Tibial artery (tissue), 4 donors: Measurements from ENCODE around the gene NTN4.

Source experiments
- DNase-seq, 2 donors: peaks; one replicate each; pipeline ENCODE4 v3.0.0-alpha.2; 2019
- H3K27ac ChIP-seq, 2 donors: fragments of 200-600 bp; sonication (generic) in 1 of 2; 1 replicate in 1 of 2; 2 replicates in 1 of 2; pipeline ENCODE4 v1.5.1; 2018 to 2019; ENCODE audit warnings: mild to moderate bottlenecking in 1 of 2
- H3K27me3 ChIP-seq, 2 donors: fragments of 200-600 bp; sonication (generic) in 1 of 2; one replicate each; pipeline versions ENCODE4 v1.5.1 to v1.6.0; 2016 to 2019
- H3K36me3 ChIP-seq, 3 donors: fragments of 200-600 bp; sonication (generic) in 2 of 3; one replicate each; pipeline ENCODE4 v1.5.1; 2016 to 2019; ENCODE audit warnings: mild to moderate bottlenecking in 2 of 3
- H3K4me1 ChIP-seq, 4 donors: fragments of 200-600 bp; sonication (generic) in 2 of 4; 1 replicate in 3 of 4; 2 replicates in 1 of 4; pipeline ENCODE4 v1.5.1; 2016 to 2019
- H3K4me3 ChIP-seq, 2 donors: fragments of 200-600 bp; sonication (generic) in 1 of 2; 1 replicate in 1 of 2; 2 replicates in 1 of 2; pipeline ENCODE4 v1.5.1; 2018 to 2019; ENCODE audit warnings: mild to moderate bottlenecking in 2 of 2
- H3K9me3 ChIP-seq, 3 donors: fragments of 200-600 bp; sonication (generic) in 1 of 3; one replicate each; pipeline ENCODE4 v1.5.1; 2016 to 2019
- CTCF ChIP-seq, 2 experiments: fragments of 200-600 bp in 1 of 2; fragments of 450-650 bp in 1 of 2; IDR thresholded peaks; one replicate each; pipeline ENCODE4 v1.5.1; 2017 to 2019; ENCODE audit warnings: antibody characterized with exemption in 2 of 2, mild to moderate bottlenecking in 1 of 2, moderate library complexity in 1 of 2
- intact Hi-C: fragments of 100-400 bp; cut with DNase I; formaldehyde crosslinking; loops from one replicate; pipeline ENCODE4 v1.15.0; 2023; ENCODE audit warnings: low total_unique reads

The NTN4 gene

GRCh38 chr12:95701722-95702418 is 88.7 kb downstream of the NTN4 start:
- Histone ChIP-seq H3K4me3 (no peak overlapping the region), H3K27ac (peak overlapping the region; percentile 16 to 53), H3K9me3 (no peaks in the 10 kb centered on the region), H3K27me3 (no peaks in the 10 kb centered on the region), H3K4me1 (peaks cover 0 to 73% (median 40%) of the 10 kb centered on the region in 4 donors), H3K36me3 (no peaks in the 10 kb centered on the region)
- peak in 1 of 2 donors; percentile 31 for DNase-seq
- no peak for TF ChIP-seq CTCF (IDR thresholded peaks at IDR 0.05)
- intact Hi-C loops: no loop called here

- Histone ChIP-seq H3K4me1 (peaks cover 0 to 72% (median 38%) of the 10 kb centered on the region in 4 donors), H3K36me3 (no peaks in the 10 kb centered on the region), H3K27ac (peak overlapping the region; percentile 16 to 53), H3K4me3 (no peak overlapping the region), H3K27me3 (no peaks in the 10 kb centered on the region), H3K9me3 (no peaks in the 10 kb centered on the region)
- intact Hi-C loops: no loop called here
- TF ChIP-seq CTCF (IDR thresholded peaks at IDR 0.05): no peak
- DNase-seq: no peak
These were observed 89.3 kb downstream of the NTN4 start for GRCh38 chr12:95701275-95701674.

GRCh38 chr12:95700316-95700785 is 90.2 kb downstream of the NTN4 start:
- intact Hi-C loops: no loop called here

GRCh38 chr12:95699579-95699978 is 91.0 kb downstream of the NTN4 start:
- intact Hi-C loops: no loop called here
- H3K27ac ChIP-seq: peak overlapping the region; percentile 47 to 53
- TF ChIP-seq CTCF (IDR thresholded peaks at IDR 0.05): no peak
- no peak for DNase-seq
- no peaks in the 10 kb centered on the region for H3K27me3 ChIP-seq
- H3K36me3 ChIP-seq: no peaks in the 10 kb centered on the region
- H3K4me3 ChIP-seq: no peak overlapping the region
- H3K4me1 ChIP-seq: peaks cover 0 to 72% (median 35%) of the 10 kb centered on the region in 4 donors
- no peaks in the 10 kb centered on the region for H3K9me3 ChIP-seq

More at GRCh38 chr12:95700316-95700785, 90.2 kb downstream of the NTN4 start:
- Histone ChIP-seq H3K36me3 (no peaks in the 10 kb centered on the region), H3K27me3 (no peaks in the 10 kb centered on the region), H3K9me3 (no peaks in the 10 kb centered on the region), H3K4me1 (peaks cover 0 to 71% (median 34%) of the 10 kb centered on the region in 4 donors), H3K4me3 (no peak overlapping the region), H3K27ac (peak overlapping the region; percentile 47 to 53)
- TF ChIP-seq CTCF (IDR thresholded peaks at IDR 0.05): no peak
- no peak for DNase-seq

- TF ChIP-seq CTCF (IDR thresholded peaks at IDR 0.05): no peak
- Histone ChIP-seq H3K27ac (peak overlapping the region; percentile 53 to 57), H3K36me3 (no peaks in the 10 kb centered on the region), H3K9me3 (no peaks in the 10 kb centered on the region), H3K4me1 (peaks cover 0 to 40% (median 17%) of the 10 kb centered on the region in 4 donors), H3K27me3 (no peaks in the 10 kb centered on the region), H3K4me3 (no peak overlapping the region)
- DNase-seq: no peak
- intact Hi-C loops: no loop called here
These were observed 96.4 kb downstream of the NTN4 start for GRCh38 chr12:95694136-95694535.
